NCI-H2196 (cell line): ENCODE data around the gene CAV2.
"Not testable (repeated sequence)": the region's sequence is repeated elsewhere in the genome, so short reads cannot be mapped to it uniquely, and the experiment has no call there.

Experiments used
- DNase-seq: peaks from one replicate; lab custom pipeline; 2025; ENCODE audit not compliant: unreplicated experiment; lab: John Stamatoyannopoulos, UW

The CAV2 gene, protein sequence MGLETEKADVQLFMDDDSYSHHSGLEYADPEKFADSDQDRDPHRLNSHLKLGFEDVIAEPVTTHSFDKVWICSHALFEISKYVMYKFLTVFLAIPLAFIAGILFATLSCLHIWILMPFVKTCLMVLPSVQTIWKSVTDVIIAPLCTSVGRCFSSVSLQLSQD

GRCh38 chr7:116499168-116500077 is at the start of gene CAV2:
Gene CAV2 (plus strand): TSS chr7:116499738. CDS start chr7:116499782, 44 bp downstream.
- no peak for DNase-seq

DNA sequence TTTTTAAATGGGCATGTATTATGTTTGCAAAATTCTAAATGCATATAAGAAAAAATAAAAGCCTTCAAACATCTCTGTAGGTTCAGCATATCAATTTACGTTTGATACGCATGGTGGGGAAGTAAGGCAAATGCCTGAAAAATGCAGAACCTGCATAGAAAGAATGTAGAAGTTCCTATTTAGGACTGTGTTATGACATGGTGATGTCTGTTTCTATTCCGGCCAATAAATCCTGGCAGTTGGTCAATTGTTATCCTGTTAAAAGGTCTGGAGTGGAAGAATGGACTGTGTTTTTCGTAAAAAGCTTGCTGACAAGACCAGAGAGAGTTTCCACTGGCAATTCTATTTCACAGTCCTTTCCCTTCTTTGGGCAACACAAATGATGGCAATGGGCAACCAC is 49.6 kb upstream of the CAV2 start:
- no peak for DNase-seq

GRCh38 chr7:116451957-116452729 is 47.4 kb upstream of the CAV2 start:
- no peak for DNase-seq

GRCh38 chr7:116454377-116454776 is 45.2 kb upstream of the CAV2 start:
- no peak for DNase-seq

DNA sequence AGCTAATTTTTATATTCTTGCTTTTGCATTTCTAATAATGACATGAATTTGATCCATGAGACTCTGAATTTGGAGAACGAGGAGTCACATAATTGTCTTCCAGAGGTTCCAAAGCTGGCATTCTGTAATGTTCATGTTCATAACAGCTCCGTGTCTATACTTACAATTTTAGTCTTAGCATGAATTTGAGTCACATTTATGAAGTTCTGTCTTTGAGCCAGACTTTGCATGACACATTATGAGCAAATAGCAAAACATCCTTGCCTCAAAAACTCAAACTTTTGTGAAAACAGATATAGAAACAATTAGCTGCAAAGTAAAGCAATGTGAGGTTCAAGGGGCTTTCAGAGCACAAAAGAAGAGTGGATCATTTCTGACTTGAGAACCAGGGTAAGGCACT is 44.5 kb upstream of the CAV2 start:
- DNase-seq = no peak

DNA sequence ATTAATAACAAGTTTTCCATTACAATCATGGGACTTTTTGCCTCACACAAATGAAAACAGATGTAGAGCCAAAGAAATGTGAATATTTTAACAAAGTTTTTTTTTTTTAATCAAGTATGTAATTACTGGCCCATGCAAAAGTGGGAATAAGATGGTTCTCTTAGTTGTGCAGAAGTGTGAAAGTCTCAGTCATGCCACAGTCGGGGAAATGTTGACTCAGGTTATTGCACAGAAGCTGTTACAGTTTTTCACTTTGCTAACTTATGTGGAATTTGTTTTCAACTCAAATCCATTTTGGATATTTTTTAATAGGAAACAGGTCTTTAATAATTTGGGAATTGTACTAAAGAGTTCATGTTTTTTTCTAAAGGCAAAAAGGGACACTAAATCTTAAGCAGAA is 44.0 kb upstream of the CAV2 start:
- no peak for DNase-seq

GRCh38 chr7:116461500-116461899 is 38.0 kb upstream of the CAV2 start:
- DNase-seq = no peak

DNA sequence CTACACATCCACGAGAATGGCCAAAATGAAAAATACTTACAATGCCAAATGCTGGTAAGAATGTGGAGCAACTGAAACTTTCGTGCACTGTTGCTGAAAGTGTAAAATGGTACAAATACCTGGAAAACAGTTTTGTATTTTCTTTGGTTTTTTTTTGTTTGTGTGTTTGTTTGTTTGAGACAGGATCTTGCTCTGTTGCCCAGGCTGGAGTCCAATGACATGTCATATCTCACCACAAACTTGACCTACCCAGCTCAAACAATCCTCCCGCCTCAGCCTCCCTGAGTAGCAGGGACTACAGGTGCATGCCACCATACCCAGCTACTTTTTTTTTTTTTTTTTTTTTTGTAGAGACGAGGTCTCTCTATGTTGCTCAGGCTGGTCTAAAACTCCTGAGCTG is 35.6 kb upstream of the CAV2 start:
- no peak for DNase-seq

DNA sequence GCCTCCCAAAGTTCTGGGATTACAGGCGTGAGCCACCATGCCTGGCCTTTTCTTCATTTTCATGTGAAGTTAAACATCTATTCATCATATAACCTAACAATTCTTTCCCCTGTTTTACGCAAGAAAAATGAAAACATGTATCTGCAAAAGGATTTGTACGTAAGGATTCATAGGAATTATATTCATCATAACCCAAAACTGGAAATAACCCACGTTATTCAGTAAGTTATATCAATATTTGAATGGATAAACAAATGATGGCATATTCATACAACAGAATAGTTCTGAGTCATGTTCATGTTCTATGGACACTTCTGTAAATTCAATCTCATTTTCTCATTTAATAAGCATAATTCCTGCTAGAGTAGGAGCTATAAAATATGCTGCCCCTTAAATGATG is 35.2 kb upstream of the CAV2 start:
- DNase-seq = no peak

DNA sequence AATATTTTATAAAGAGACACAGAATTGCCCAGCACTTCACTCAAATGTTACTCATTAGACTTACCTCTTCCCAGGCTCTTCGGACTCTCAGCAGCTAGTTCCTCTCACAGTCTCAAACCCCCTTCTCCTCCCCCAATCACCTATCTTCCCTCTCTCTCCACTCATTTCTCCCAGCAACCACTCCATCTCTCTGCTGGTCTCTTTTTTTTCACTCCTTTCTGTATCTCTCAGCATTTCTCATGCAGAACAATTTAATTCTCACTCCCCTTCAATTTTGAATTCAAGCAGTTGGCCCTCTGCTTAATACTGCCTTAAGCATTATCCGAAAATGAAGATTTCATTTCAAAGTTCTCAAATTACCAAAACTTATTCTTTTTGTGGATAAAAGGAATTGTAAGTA is 34.4 kb upstream of the CAV2 start:
- DNase-seq = no peak

DNA sequence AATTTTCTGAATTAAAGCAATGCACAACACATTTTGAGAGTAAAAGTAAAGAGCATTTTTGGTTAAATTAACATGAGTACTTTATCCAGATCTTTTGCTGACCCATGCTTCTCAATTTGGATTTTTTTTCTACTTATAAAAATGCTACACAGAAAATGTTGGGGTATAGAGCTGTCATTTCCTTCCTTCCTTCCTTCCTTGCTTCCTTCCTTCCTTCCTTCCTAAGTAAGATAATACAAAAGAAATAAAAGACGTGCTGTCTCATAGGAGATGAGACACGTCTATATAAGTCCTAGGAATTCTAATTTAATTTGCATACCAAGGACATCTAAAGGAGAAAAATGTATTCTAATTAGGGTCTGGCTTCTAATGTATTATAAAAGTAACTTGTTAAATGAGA is 31.0 kb upstream of the CAV2 start:
- no peak for DNase-seq

DNA sequence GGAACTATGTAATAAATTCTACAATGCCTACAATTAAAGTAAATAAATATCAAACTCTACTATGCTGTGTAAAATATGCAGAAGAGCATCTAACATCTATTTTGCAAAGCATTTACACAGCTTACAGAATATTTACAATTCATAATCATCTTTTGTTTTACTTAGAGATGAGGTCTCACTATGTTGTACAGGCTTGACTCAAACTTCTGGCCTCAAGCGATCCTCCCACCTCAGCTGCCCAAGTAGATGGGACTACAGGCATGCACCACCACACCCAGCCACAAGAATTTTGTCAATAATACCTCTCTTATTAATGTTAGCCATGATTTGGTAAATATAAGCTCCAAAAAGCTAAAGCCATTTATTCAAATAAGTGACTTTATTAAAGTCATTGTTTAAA is 21.9 kb upstream of the CAV2 start:
- DNase-seq = no peak

GRCh38 chr7:116478834-116479233 is 20.7 kb upstream of the CAV2 start:
- DNase-seq = no peak

DNA sequence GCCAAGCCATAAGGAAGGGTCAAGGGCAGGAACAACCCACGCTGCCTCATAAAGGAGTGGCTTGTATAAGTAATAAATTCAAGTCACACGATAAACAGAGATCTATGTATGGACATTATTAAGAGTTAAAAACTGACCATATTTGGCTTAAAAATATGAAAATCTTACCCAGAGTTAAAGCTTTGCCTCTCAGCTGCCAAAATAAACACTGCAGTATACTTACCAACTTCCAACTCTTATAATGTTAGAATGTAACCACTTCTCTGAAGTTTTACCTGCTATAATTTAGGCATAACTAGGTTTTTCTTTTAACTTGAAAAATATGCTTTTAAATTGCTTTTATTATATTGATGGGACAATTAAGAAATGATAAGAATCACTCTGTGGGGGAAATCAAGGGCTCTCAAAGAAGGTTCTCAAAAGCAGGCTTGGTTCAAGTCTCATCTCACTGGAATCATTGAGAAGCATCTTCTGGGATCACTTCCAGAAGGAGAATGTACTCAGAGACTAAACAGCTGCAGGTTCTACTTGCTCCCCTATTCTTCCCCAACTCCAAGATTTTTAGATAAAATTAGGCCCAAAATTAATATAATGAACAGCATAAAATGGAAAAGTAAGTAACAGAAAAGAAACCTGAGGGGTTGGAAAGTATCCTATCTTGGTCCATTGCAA is 16.1 kb upstream of the CAV2 start:
- DNase-seq = no peak

DNA sequence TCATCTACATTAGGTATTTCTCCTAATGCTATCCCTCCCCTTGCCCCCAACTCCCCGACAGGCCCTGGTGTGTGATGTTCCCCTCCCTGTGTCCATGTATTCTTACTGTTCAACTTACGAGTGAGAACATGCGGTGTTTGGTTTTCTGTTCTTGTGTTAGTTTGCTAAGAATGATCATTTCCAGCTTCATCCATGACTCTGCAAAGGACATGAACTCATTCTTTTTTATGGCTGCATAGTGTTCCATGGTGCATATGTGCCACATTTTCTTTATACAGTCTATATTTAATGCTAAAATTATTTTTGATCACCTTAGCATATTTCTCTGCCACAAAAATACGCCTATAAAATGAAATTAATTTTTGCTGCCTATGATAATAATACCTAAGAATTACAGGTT is 15.1 kb upstream of the CAV2 start:
- not testable (repeated sequence) for DNase-seq

DNA sequence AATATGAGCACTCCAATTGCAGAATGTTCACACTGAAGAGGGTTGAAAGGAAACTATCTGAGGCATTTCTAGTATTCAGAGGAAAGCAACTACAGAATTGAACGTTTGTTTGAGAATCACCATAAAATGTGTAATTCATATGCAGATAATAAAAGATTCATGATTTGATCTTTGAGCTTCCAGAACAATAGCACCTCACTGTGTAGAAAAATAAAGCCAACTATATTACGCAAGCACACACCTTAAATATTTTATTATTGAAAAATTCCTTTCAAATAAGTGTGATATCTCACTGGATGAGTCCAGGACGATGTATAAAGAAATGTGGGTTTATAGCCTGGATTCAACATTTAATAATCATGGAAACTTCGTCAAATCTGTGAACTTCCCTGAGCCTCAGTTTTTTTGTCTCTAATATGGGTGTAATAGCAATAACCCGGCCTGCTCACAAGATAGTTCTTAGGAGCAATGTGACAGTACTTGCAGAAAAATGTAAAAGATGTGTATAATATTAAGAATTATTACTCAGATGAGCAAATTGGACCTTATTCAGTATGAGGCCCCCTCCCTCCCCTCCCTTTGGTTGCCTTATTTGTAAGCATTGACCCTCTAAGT is 11.5 kb upstream of the CAV2 start:
- no peak for DNase-seq

GRCh38 chr7:116490351-116490750 is 9.2 kb upstream of the CAV2 start:
- DNase-seq = no peak

DNA sequence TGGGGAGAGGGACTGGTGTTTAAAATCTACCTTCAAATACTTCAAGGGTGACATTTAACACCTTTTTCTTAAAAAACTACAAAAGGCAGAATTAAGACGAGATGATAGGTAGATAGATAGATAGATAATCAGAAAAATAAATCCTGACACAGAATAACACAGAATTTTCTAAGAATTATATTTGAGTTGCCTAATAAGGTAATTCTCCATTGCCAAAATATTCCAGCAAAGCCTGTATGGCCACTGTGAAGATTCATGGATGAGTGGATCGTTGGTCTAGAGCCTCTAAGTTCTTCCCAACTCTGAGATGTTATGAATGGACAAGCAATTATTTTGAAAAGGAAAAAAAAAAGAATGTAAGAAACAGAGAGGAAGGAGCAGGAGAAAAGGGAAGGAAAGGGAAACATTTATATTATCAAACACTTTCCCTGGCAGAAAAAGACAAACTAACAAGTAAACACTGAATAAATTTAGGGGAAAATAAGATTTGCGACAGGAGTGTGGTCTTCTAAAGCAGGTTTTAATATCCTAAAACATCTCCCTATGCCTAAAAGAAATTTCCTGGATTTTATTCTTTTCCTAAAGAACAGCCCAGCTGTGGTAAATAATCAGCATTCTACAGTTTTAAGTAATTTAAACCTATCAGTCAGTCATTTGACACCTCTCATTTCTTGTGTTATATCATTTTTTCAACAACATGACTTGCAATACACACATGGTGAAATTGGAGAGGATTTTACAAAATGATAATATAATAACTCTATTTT is 7.5 kb upstream of the CAV2 start:
- DNase-seq = no peak

DNA sequence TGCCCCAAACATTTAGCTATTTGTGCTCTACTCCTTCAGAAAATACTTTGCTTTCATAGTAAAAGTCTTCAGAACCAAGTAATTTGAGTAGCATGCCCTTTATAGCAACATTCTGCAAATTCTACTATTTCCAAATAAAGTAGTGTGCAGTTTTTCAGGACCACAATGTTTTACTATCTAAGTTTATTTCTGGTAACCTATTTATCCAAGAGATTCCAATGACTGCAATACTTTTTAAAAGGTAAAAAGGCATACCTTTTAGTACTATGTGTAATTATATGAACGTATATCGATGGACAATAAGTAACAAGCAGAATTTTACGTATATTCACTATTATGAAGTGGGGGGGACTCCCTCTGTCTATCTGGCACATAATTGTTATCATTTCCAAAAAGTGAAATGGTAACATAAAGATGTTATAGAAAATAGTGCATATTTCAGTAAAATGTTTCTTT is 6.9 kb upstream of the CAV2 start:
- DNase-seq = no peak

GRCh38 chr7:116493449-116493848 is 6.1 kb upstream of the CAV2 start:
- no peak for DNase-seq
